ENCODE measurements around the gene COL9A1. TPM values are rescaled to one million over a fixed set of nuclear protein-coding genes. Genes with fewer than 3 reads are reported as not detected.
"Not testable (repeated sequence)": the region's sequence is repeated elsewhere in the genome, so short reads cannot be mapped to it uniquely, and the experiment has no call there.

Gene COL9A1
- total RNA-seq, 1 donor from 2014 or later = not detected

GRCh38 chr6:70314296-70314695 is 11.4 kb upstream of the COL9A1 start:
- H3K4me3 ChIP-seq (ENCODE audit: low read depth, low read length) = no peak overlapping the region
- peaks cover 29% of the 10 kb centered on the region for H3K27me3 ChIP-seq (ENCODE audit: control insufficient read depth, insufficient read depth, low read length)
- no peaks in the 10 kb centered on the region for H3K36me3 ChIP-seq (ENCODE audit: control insufficient read depth, insufficient read depth, low read length)

DNA sequence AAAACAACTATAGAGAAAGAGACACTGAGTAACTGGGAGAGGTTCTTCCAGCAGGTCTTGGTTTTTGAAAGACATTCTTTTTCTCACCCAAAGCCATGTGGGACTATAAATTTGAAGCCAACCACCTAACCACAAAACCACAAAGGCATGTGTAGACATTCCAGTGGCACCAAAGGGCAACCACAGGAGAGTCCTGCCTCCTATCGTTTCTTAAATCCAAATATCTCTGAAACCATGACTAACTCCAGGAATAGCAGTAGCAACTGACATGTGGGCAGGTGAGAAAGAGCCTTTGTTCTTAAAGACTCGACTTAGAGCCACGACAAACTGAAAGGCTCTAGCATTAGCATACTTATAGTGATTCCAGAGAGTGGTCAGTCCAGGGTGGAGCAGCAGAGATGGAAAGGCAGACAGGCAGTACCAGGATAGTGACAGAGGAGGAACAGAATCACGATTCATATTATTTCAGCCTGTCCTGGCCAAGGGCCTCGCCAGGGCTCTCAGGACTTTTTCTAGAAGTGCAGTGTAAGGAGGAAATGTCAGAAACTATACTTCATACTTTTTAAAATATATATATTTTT is 9.4 kb upstream of the COL9A1 start:
- FAIRE-seq (peak; percentile 86), DNase-seq (ENCODE audit: low read depth) (peak; percentile 92)
- peaks cover 33% of the 10 kb centered on the region for H3K27me3 ChIP-seq (ENCODE audit: control insufficient read depth, insufficient read depth, low read length)

More at GRCh38 chr6:70314296-70314695, 11.4 kb upstream of the COL9A1 start:
- no peak for FAIRE-seq
- no peak for DNase-seq (ENCODE audit: low read depth)
- no peak for TF ChIP-seq CTCF (IDR thresholded peaks at IDR 0.05; ENCODE audit: insufficient read depth, low read length, severe bottlenecking)

DNA sequence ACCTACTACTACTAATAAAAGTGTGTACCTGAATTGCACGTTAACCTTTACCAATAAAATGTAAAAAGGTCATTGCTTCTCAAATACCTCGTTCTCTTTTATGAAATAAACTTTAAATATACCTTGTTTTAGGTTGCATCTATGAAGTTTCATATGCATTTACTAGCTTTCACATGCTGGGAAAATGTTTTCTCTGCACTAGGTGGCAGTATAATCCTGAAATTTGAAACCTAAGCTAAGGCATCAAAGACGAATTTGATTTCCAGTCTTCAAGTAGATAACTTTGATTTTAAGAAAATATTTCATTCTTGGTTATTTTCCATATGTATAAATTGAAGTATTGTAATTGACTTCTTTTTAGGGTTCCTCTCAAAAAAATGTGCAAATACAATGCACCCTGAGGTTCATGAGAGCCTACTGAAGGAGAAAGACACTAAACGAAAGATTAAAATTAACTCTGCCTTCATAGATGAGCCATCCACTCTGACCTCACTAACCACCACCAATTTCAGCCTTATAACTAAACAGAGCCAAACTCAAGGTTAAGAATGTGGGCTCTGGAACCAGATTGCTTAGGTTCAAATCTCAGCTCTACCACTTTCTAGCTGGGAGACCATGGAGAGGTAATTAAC is 7.3 kb upstream of the COL9A1 start:
- Histone ChIP-seq H3K4me3 (ENCODE audit: low read depth, low read length) (no peak overlapping the region), H3K27me3 (ENCODE audit: control insufficient read depth, insufficient read depth, low read length) (peaks cover 24% of the 10 kb centered on the region), H3K36me3 (ENCODE audit: control insufficient read depth, insufficient read depth, low read length) (no peaks in the 10 kb centered on the region)
- DNase-seq (ENCODE audit: low read depth) (peak; percentile 72), FAIRE-seq (no peak)
- TF ChIP-seq CTCF (IDR thresholded peaks at IDR 0.05; ENCODE audit: insufficient read depth, low read length, severe bottlenecking) = peak; percentile 34

More for the DNA sequence above, 9.4 kb upstream of the COL9A1 start:
- no peak for TF ChIP-seq CTCF (IDR thresholded peaks at IDR 0.05; ENCODE audit: insufficient read depth, low read length, severe bottlenecking)
- no peaks in the 10 kb centered on the region for H3K36me3 ChIP-seq (ENCODE audit: control insufficient read depth, insufficient read depth, low read length)
- H3K4me3 ChIP-seq (ENCODE audit: low read depth, low read length) = no peak overlapping the region

DNA sequence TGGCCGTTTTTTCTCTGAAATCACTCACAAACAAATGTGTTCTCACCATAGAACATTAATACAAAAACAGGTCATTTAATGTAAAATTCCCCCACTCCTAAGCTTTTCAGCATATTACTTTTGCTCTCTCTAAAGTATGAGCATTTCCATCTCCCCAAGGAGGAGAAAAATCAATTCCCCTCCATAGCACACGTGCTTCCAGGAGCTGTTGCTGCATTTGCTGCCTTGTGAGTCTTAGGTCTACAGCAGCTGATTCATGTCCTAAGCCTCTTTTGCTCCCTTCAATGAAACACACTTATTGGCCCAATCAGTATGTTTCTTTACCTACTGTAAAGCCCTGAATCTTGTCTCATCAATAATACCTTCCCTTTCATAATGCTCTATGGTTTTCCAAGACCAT is 6.4 kb upstream of the COL9A1 start:
- Histone ChIP-seq H3K4me3 (ENCODE audit: low read depth, low read length) (no peak overlapping the region), H3K36me3 (ENCODE audit: control insufficient read depth, insufficient read depth, low read length) (no peaks in the 10 kb centered on the region), H3K27me3 (ENCODE audit: control insufficient read depth, insufficient read depth, low read length) (peaks cover 21% of the 10 kb centered on the region)
- TF ChIP-seq CTCF (IDR thresholded peaks at IDR 0.05; ENCODE audit: insufficient read depth, low read length, severe bottlenecking) = no peak
- FAIRE-seq = no peak
- no peak for DNase-seq (ENCODE audit: low read depth)

GRCh38 chr6:70308142-70308541 is 5.3 kb upstream of the COL9A1 start:
- FAIRE-seq; H3K4me3 ChIP-seq (ENCODE audit: low read depth, low read length); DNase-seq (ENCODE audit: low read depth); H3K36me3 ChIP-seq (ENCODE audit: control insufficient read depth, insufficient read depth, low read length): not testable (repeated sequence)
- H3K27me3 ChIP-seq (ENCODE audit: control insufficient read depth, insufficient read depth, low read length) = peaks cover 18% of the 10 kb centered on the region

DNA sequence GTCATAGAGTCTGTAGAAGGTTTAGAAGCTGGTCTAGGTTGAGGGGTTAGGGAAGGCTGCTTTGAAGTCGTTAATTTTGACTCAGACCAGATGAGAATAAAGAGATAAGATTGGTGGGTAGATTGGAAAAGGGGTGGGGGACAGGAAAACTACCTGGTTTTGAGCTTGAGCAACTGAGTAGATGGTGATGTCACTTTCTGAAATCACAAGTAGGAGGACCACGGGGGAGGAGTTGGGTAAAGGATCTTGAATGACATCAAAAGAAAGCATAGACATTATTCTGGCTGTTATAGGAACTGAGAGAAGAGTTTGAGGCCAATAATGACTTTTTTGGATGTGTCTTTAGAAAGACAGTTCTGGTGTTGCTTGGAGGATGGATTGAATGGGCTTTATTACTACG is 4.1 kb upstream of the COL9A1 start:
- H3K27me3 ChIP-seq (ENCODE audit: control insufficient read depth, insufficient read depth, low read length) = peaks cover 18% of the 10 kb centered on the region
- no peak for TF ChIP-seq CTCF (IDR thresholded peaks at IDR 0.05; ENCODE audit: insufficient read depth, low read length, severe bottlenecking)
- no peak for FAIRE-seq
- no peak for DNase-seq (ENCODE audit: low read depth)
- no peak overlapping the region for H3K4me3 ChIP-seq (ENCODE audit: low read depth, low read length)
- H3K36me3 ChIP-seq (ENCODE audit: control insufficient read depth, insufficient read depth, low read length) = no peaks in the 10 kb centered on the region

All from bronchial epithelial cell (primary cell).